CD4-positive, alpha-beta T cell (primary cell): ENCODE data around the gene MAP4K2. TPM values are rescaled to one million over a fixed set of nuclear protein-coding genes. Genes with fewer than 3 reads are reported as not detected.

Experiments used
- ATAC-seq: fragments of 200-7000 bp; cut with Tn5 transposase; one replicate; pipeline ENCODE4 v1.10.0; 2022; ENCODE audit warnings: mild to moderate bottlenecking; ENCODE audit not compliant: poor library complexity
- CTCF ChIA-PET: fragments of 350-600 bp; sonication (Branson Sonifier 250); formaldehyde crosslinking; loops from one replicate; lab custom pipeline; 2021; ENCODE audit warnings: antibody characterized with exemption, inconsistent platforms; lab: Charles Lee
- POLR2A ChIA-PET: fragments of 350-600 bp; sonication (Branson Sonifier 250); formaldehyde crosslinking; loops from one replicate; lab custom pipeline; 2021; ENCODE audit warnings: antibody characterized with exemption, inconsistent platforms; lab: Charles Lee
- DNase-seq, 14 experiments: peaks; one replicate each; pipeline ENCODE4 v3.0.0-alpha.2; 2013 to 2020; ENCODE audit warnings: mixed read lengths in 2 of 14
- H3K27ac ChIP-seq, 2 donors: one replicate each; pipeline versions ENCODE4 v1.5.1 to v1.7.0; 2013; ENCODE audit warnings: low read length in 2 of 2, low read depth in 1 of 2, mild to moderate bottlenecking in 1 of 2
- H3K27me3 ChIP-seq, 2 experiments: 1 replicate in 1 of 2; 2 replicates in 1 of 2; pipeline versions ENCODE4 v1.6.1 to v1.7.0; 2013; ENCODE audit warnings: low read length in 2 of 2, control low read depth in 1 of 2, mild to moderate bottlenecking in 1 of 2, moderate library complexity in 1 of 2; ENCODE audit not compliant: insufficient read depth in 2 of 2, control insufficient read depth in 1 of 2
- H3K36me3 ChIP-seq: one replicate; pipeline ENCODE4 v1.6.1; 2013; ENCODE audit warnings: low read length, control low read depth; ENCODE audit not compliant: insufficient read depth
- H3K4me1 ChIP-seq: one replicate; pipeline ENCODE4 v1.6.1; 2013; ENCODE audit warnings: low read length, control low read depth; ENCODE audit not compliant: insufficient read depth
- H3K4me3 ChIP-seq: one replicate; pipeline ENCODE4 v1.5.1; 2013; ENCODE audit warnings: mild to moderate bottlenecking, low read length, moderate library complexity
- H3K9me3 ChIP-seq, 2 experiments: 1 replicate in 1 of 2; 2 replicates in 1 of 2; pipeline versions ENCODE4 v1.6.1 to v1.7.0; 2013; ENCODE audit warnings: low read length in 2 of 2, mild to moderate bottlenecking in 2 of 2, control low read depth in 1 of 2, moderate library complexity in 1 of 2; ENCODE audit not compliant: control insufficient read depth in 1 of 2, insufficient read depth in 1 of 2
- H3K27ac Mint-ChIP-seq: one replicate; pipeline ENCODE4 v1.8.0; 2020; ENCODE audit warnings: mixed read lengths
- H3K27me3 Mint-ChIP-seq: one replicate; pipeline ENCODE4 v1.8.0; 2021; ENCODE audit warnings: mixed read lengths
- H3K36me3 Mint-ChIP-seq: one replicate; pipeline ENCODE4 v1.8.0; 2021; ENCODE audit warnings: low read depth, mixed read lengths
- H3K4me1 Mint-ChIP-seq: one replicate; pipeline ENCODE4 v1.8.0; 2021; ENCODE audit warnings: low read depth, mixed read lengths
- H3K4me3 Mint-ChIP-seq: one replicate; pipeline ENCODE4 v1.8.0; 2020; ENCODE audit warnings: mild to moderate bottlenecking, mixed read lengths
- H3K9me3 Mint-ChIP-seq: one replicate; pipeline ENCODE4 v1.8.0; 2020; ENCODE audit warnings: mixed read lengths
- intact Hi-C, 2 experiments: fragments of 100-400 bp; cut with DNase I in 1 of 2; cut with micrococcal nuclease in 1 of 2; formaldehyde crosslinking; loops; one replicate each; pipeline versions ENCODE4 v1.15.1 to v1.9.0; 2023 to 2025; cut with DNase I, micrococcal nuclease
- total RNA-seq, 174 experiments: library from RNA in 2 of 174; stranded (reverse) in 2 of 174; gene quantifications; one replicate each; pipeline ENCODE4 v1.2.3 and lab custom pipeline; 2021 to 2026
- TF ChIP-seq, protein P1 (sequence below): fragments of 200-600 bp; IDR thresholded peaks from one replicate; pipeline ENCODE4 v1.8.0; 2022; ENCODE audit warnings: antibody characterized with exemption, mild to moderate bottlenecking

MAP4K2 gene
- total RNA-seq, 2 experiments from 2014 or later, result 71.9 to 74.1 TPM

DNA sequence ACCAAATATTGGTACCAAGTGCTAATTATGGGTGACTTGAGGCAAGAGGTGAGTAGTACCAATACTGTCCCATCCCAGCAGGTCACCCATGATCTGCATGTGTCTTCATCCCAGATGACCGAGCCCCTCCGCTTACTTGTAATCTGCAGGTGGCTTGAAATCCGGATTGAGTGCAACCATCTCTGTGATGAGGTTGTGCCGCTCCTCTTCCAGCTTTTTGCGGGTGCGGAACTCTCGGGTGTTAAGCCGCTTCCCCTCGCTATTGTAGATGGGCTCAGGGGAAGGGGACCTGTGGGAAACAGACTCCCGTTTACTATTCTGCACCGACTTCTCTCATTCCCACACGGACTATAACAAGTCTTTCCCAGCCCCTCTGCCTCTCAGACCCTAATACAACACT is 32.9 kb downstream of the MAP4K2 start:
- Histone ChIP-seq H3K27ac (no peak overlapping the region), H3K9me3 (no peaks in the 10 kb centered on the region), H3K27me3 (no peaks in the 10 kb centered on the region), H3K4me3 (no peak overlapping the region), H3K36me3 (peaks cover 98% of the 10 kb centered on the region), H3K4me1 (peaks cover 90% of the 10 kb centered on the region)
- peak overlapping the region; percentile 92 for H3K27ac Mint-ChIP-seq
- DNase-seq (peak in 1 of 14 experiments; percentile 31), ATAC-seq (no peak)
- peaks cover 100% of the 10 kb centered on the region for H3K36me3 Mint-ChIP-seq
- peaks cover 87% of the 10 kb centered on the region for H3K4me1 Mint-ChIP-seq
- no peak overlapping the region for H3K4me3 Mint-ChIP-seq
- POLR2A ChIA-PET, result interaction anchor here (1.2 to 12.8 kb wide), 4 partner anchors 5 to 48 kb away, joined by 3 to 596 read pairs (median 363); partner anchors contain the start of genes PYGM, RASGRP2 and SF1
- intact Hi-C loops, result loop anchor here in 1 of 2 experiments (10.0 kb wide), 1 partner anchor 95 kb away; no protein-coding TSS in a partner anchor
- TF ChIP-seq, protein P1, sequence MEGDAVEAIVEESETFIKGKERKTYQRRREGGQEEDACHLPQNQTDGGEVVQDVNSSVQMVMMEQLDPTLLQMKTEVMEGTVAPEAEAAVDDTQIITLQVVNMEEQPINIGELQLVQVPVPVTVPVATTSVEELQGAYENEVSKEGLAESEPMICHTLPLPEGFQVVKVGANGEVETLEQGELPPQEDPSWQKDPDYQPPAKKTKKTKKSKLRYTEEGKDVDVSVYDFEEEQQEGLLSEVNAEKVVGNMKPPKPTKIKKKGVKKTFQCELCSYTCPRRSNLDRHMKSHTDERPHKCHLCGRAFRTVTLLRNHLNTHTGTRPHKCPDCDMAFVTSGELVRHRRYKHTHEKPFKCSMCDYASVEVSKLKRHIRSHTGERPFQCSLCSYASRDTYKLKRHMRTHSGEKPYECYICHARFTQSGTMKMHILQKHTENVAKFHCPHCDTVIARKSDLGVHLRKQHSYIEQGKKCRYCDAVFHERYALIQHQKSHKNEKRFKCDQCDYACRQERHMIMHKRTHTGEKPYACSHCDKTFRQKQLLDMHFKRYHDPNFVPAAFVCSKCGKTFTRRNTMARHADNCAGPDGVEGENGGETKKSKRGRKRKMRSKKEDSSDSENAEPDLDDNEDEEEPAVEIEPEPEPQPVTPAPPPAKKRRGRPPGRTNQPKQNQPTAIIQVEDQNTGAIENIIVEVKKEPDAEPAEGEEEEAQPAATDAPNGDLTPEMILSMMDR, result no peak
- CTCF ChIA-PET, result interaction anchor here (1.7 to 3.1 kb wide), 2 partner anchors 27 to 81 kb away, joined by 4 to 20 read pairs; partner anchors contain the start of gene RASGRP2
- no peaks in the 10 kb centered on the region for H3K9me3 Mint-ChIP-seq
- no peaks in the 10 kb centered on the region for H3K27me3 Mint-ChIP-seq

DNA sequence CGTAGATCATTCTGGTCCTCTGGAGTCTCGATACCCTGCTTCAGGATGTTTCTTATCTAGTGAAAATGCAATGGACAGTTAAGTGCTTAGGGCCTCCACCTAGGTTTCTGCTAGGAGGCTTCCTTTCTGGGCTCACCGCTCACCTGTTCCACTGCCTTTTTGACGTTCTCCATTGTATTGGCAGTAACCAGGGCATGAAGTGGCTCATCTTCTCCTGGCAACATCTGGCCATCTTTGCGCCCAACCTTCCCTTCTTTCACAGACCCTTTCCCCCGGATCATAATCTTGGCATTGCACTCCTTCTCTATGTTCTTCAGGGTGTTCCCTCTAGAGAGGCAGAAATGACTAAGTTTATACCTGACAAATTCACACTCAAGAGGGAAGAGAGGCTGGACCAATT is 33.7 kb downstream of the MAP4K2 start:
- intact Hi-C loops, result no loop called here
- peaks cover 100% of the 10 kb centered on the region for H3K36me3 ChIP-seq
- no peak overlapping the region for H3K27ac ChIP-seq
- no peak for ATAC-seq
- H3K4me1 ChIP-seq, result peaks cover 90% of the 10 kb centered on the region
- no peak overlapping the region for H3K4me3 ChIP-seq
- ChIA-PET CTCF (interaction anchor here (1.9 kb wide), 1 partner anchor 26 kb away, joined by 13 read pairs; the partner anchor contains the start of gene RASGRP2), POLR2A (interaction anchor here (11.6 to 12.8 kb wide), 2 partner anchors 6 to 26 kb away, joined by 363 to 596 read pairs; partner anchors contain the start of genes RASGRP2 and SF1)
- TF ChIP-seq, protein P1, result no peak
- no peaks in the 10 kb centered on the region for H3K9me3 ChIP-seq
- peaks cover 87% of the 10 kb centered on the region for H3K4me1 Mint-ChIP-seq
- DNase-seq, result peak in 1 of 14 experiments; percentile 8
- no peaks in the 10 kb centered on the region for H3K27me3 ChIP-seq
- H3K9me3 Mint-ChIP-seq, result no peaks in the 10 kb centered on the region
- no peaks in the 10 kb centered on the region for H3K27me3 Mint-ChIP-seq
- H3K36me3 Mint-ChIP-seq, result peaks cover 100% of the 10 kb centered on the region
- peak overlapping the region; percentile 85 for H3K27ac Mint-ChIP-seq
- H3K4me3 Mint-ChIP-seq, result peak overlapping the region; percentile 68

DNA sequence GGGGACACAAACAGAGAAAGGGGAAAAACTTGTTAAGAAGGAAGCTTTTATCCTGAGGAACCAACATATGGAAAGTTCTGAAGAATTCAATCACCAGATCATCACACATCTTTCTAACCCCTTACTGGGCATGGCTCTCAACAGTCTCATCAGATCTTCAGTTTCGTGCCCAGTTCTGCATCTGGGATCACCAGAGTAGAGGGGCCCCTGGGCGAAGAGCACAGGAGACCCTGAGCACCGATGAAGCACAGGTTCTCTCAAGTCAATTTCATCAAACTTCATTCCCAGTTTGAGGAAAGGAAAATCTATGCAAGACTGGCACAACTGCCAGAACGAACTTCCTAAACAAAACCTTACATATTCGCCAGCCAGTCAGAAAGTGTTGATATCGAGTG is 34.7 kb downstream of the MAP4K2 start:
- CTCF ChIA-PET, result interaction anchor here (0.7 to 1.9 kb wide), 5 partner anchors 8 to 25 kb away, joined by 3 to 13 read pairs (median 4); partner anchors contain the start of genes RASGRP2 and SF1
- POLR2A ChIA-PET, result interaction anchor here (1.0 to 15.0 kb wide), 3 partner anchors 7 to 107 kb away, joined by 5 to 634 read pairs (median 363); partner anchors contain the start of genes RASGRP2 and SF1
- peak overlapping the region; percentile 30 for H3K4me3 Mint-ChIP-seq
- peaks cover 100% of the 10 kb centered on the region for H3K36me3 Mint-ChIP-seq
- H3K27ac Mint-ChIP-seq, result peak overlapping the region; percentile 85
- H3K9me3 Mint-ChIP-seq, result no peaks in the 10 kb centered on the region
- Histone ChIP-seq H3K4me3 (no peak overlapping the region), H3K27ac (peak overlapping the region in 1 of 2 donors; percentile 65), H3K27me3 (no peaks in the 10 kb centered on the region), H3K9me3 (no peaks in the 10 kb centered on the region), H3K4me1 (peaks cover 92% of the 10 kb centered on the region), H3K36me3 (peaks cover 100% of the 10 kb centered on the region)
- no peaks in the 10 kb centered on the region for H3K27me3 Mint-ChIP-seq
- intact Hi-C loops, result no loop called here
- TF ChIP-seq, protein P1, result no peak
- DNase-seq, result no peak
- no peak for ATAC-seq
- H3K4me1 Mint-ChIP-seq, result peaks cover 87% of the 10 kb centered on the region
